HepG2 (cell line): Measurements from ENCODE around the gene NR1H3. TPM values are rescaled to one million over a fixed set of nuclear protein-coding genes. Genes with fewer than 3 reads are reported as not detected.

Source experiments
- ATAC-seq: fragments of 200-7000 bp; cut with Tn5 transposase; 3 replicates; pipeline ENCODE4 v1.9.1; 2020; ENCODE audit warnings: mild to moderate bottlenecking, moderate library complexity
- BruUV-seq: library from RNA; stranded (reverse); fragments of 400-500 nt; replicated peaks from 2 replicates; lab custom pipeline; 2021; lab: Mats Ljungman, UMichigan
- CTCF ChIA-PET: fragments of 300-600 bp; formaldehyde crosslinking; extraction: SDS; loops from one replicate; lab custom pipeline; 2021; ENCODE audit warnings: low total read pairs, inconsistent platforms, low intra/inter-chr PET ratio; lab: Yijun Ruan, JAX
- POLR2A ChIA-PET: fragments of 350-600 bp; sonication (Branson Sonifier 250); formaldehyde crosslinking; loops from one replicate; lab custom pipeline; 2020; ENCODE audit warnings: antibody characterized with exemption, inconsistent platforms; lab: Yijun Ruan, JAX
- DNase-seq: peaks from one replicate; pipeline ENCODE4 v3.0.0-alpha.2; 2015; ENCODE audit warnings: low spot score
- FAIRE-seq: peaks from 3 replicates; lab custom pipeline; 2011; peaks lifted over from hg19 to GRCh38; lab: Jason Lieb, UNC
- H2AFZ ChIP-seq: one replicate; pipeline ENCODE4 v1.6.1; 2011; ENCODE audit warnings: low read length, inconsistent platforms
- H3K27ac ChIP-seq: fragments of 300-600 bp; 3 replicates; pipeline ENCODE4 v1.8.0; 2011; ENCODE audit warnings: mixed run types, mild to moderate bottlenecking, mixed read lengths, low read length, inconsistent platforms; ENCODE audit not compliant: insufficient read depth; ENCODE audit errors: extremely low read length
- H3K27me3 ChIP-seq, 2 experiments: fragments of 200-600 bp in 1 of 2; 2 replicates in 1 of 2; 3 replicates in 1 of 2; pipeline versions ENCODE4 v1.6.0 to v1.8.0; 2011; ENCODE audit warnings: low read length in 2 of 2, mild to moderate bottlenecking in 2 of 2, moderate library complexity in 2 of 2, inconsistent platforms in 1 of 2; ENCODE audit not compliant: insufficient read depth in 2 of 2, control insufficient read depth in 1 of 2
- H3K36me3 ChIP-seq, 2 experiments: fragments of 200-600 bp in 1 of 2; replicated peaks in 1 of 2; 2 replicates in 1 of 2; 3 replicates in 1 of 2; pipeline versions ENCODE4 v1.5.1 to v1.8.0; 2011; ENCODE audit warnings: low read length in 2 of 2, inconsistent platforms in 1 of 2; ENCODE audit not compliant: insufficient read depth in 2 of 2, control insufficient read depth in 1 of 2
- H3K4me1 ChIP-seq: 2 replicates; pipeline ENCODE4 v1.5.1; 2012; ENCODE audit warnings: low read length, inconsistent platforms; ENCODE audit not compliant: insufficient read depth
- H3K4me2 ChIP-seq: 2 replicates; pipeline ENCODE4 v1.6.0; 2011; ENCODE audit warnings: low read depth, low read length, inconsistent platforms
- H3K4me3 ChIP-seq, 3 experiments: fragments of 200-600 bp in 1 of 3; sonication (generic), shearing (Covaris generic) in 1 of 3; replicated peaks in 1 of 3; 2 replicates each; pipeline ENCODE4 v1.5.1; 2011 to 2016; ENCODE audit warnings: low read length in 3 of 3, inconsistent platforms in 2 of 3, low read depth in 2 of 3, mild to moderate bottlenecking in 2 of 3, control low read depth in 1 of 3, mixed read lengths in 1 of 3; ENCODE audit not compliant: insufficient read depth in 1 of 3
- H3K79me2 ChIP-seq: one replicate; pipeline ENCODE4 v1.6.1; 2011; ENCODE audit warnings: low read length, inconsistent platforms; ENCODE audit not compliant: insufficient read depth
- H3K9ac ChIP-seq: 2 replicates; pipeline ENCODE4 v1.6.0; 2011; ENCODE audit warnings: mild to moderate bottlenecking, low read depth, low read length, inconsistent platforms; ENCODE audit not compliant: insufficient read depth
- H3K9me3 ChIP-seq: 2 replicates; pipeline ENCODE4 v1.5.1; 2012; ENCODE audit warnings: mild to moderate bottlenecking, low read length
- H4K20me1 ChIP-seq: 2 replicates; pipeline ENCODE4 v1.6.0; 2011; ENCODE audit warnings: inconsistent platforms, mild to moderate bottlenecking, low read length, moderate library complexity; ENCODE audit not compliant: insufficient read depth
- AHR ChIP-seq: IDR thresholded peaks from 2 replicates; pipeline ENCODE4 v1.6.1; 2018; ENCODE audit warnings: missing genetic modification reagents, missing compliant biosample characterization
- FOXK1 ChIP-seq: sonication (generic); formaldehyde crosslinking; IDR thresholded peaks from 2 replicates; pipeline ENCODE4 v1.4.0; 2020; ENCODE audit warnings: low read depth, missing genetic modification reagents, borderline replicate concordance
- HNRNPK ChIP-seq: fragments of 200-400 bp; formaldehyde crosslinking; IDR thresholded peaks from 2 replicates; pipeline ENCODE4 v1.6.1; 2018; ENCODE audit warnings: low read length, low read depth, moderate library complexity, mild to moderate bottlenecking; ENCODE audit not compliant: poor library complexity, severe bottlenecking
- IRF2 ChIP-seq: IDR thresholded peaks from 2 replicates; pipeline ENCODE4 v1.6.1; 2018; ENCODE audit warnings: missing genetic modification reagents, missing compliant biosample characterization
- KAT8 ChIP-seq: IDR thresholded peaks from 2 replicates; pipeline ENCODE4 v1.6.1; 2016; ENCODE audit warnings: missing genetic modification reagents, missing compliant biosample characterization
- MAFF ChIP-seq: IDR thresholded peaks from 2 replicates; pipeline ENCODE4 v1.6.1; 2011; ENCODE audit warnings: low read depth, low read length, improper control_type of control experiment
- MIER3 ChIP-seq: IDR thresholded peaks from 2 replicates; pipeline ENCODE4 v1.6.1; 2016; ENCODE audit warnings: missing compliant biosample characterization, borderline replicate concordance
- NR2F2 ChIP-seq: IDR thresholded peaks from 2 replicates; pipeline ENCODE4 v1.6.1; 2012; ENCODE audit warnings: low read depth, inconsistent platforms, borderline replicate concordance
- RBM22 ChIP-seq: fragments of 200-400 bp; formaldehyde crosslinking; optimal IDR thresholded peaks from 2 replicates; pipeline ENCODE3; 2017; ENCODE audit warnings: mild to moderate bottlenecking, low read length, moderate library complexity
- SALL1 ChIP-seq: sonication (generic); formaldehyde crosslinking; IDR thresholded peaks from 2 replicates; pipeline ENCODE4 v1.8.0; 2022; ENCODE audit warnings: mild to moderate bottlenecking, missing genetic modification reagents
- SP140L ChIP-seq: sonication (generic); formaldehyde crosslinking; IDR thresholded peaks from 2 replicates; pipeline ENCODE4 v1.4.0; 2020; ENCODE audit warnings: missing genetic modification reagents, borderline replicate concordance
- TGIF2 ChIP-seq: IDR thresholded peaks from 2 replicates; pipeline ENCODE4 v1.6.1; 2016; ENCODE audit warnings: control low read depth, missing compliant biosample characterization
- WIZ ChIP-seq: sonication (generic); formaldehyde crosslinking; IDR thresholded peaks from 2 replicates; pipeline ENCODE4 v1.5.1; 2020; ENCODE audit warnings: mild to moderate bottlenecking, missing genetic modification reagents
- ZBTB2 ChIP-seq: sonication (generic); formaldehyde crosslinking; IDR thresholded peaks from 2 replicates; pipeline ENCODE4 v1.8.0; 2022; ENCODE audit warnings: low read depth, missing genetic modification reagents
- ZMYM2 ChIP-seq: sonication (generic); formaldehyde crosslinking; IDR thresholded peaks from 2 replicates; pipeline ENCODE4 v1.8.0; 2022; ENCODE audit warnings: mild to moderate bottlenecking, missing genetic modification reagents
- ZNF136 ChIP-seq: sonication (generic); formaldehyde crosslinking; IDR thresholded peaks from 2 replicates; pipeline ENCODE4 v1.8.1; 2022; ENCODE audit warnings: low read depth, mild to moderate bottlenecking, moderate library complexity, missing genetic modification reagents
- ZNF773 ChIP-seq: sonication (generic); formaldehyde crosslinking; IDR thresholded peaks from 2 replicates; pipeline ENCODE4 v1.4.0; 2020; ENCODE audit warnings: missing genetic modification reagents, borderline replicate concordance
- ZNF879 ChIP-seq: sonication (generic); formaldehyde crosslinking; IDR thresholded peaks from 2 replicates; pipeline ENCODE4 v1.8.1; 2023; ENCODE audit warnings: missing genetic modification reagents
- WGBS: methylation state at CpG from one replicate; pipeline ENCODE4 v1.1.6; 2017; ENCODE audit warnings: low lambda C conversion rate; 5-methylcytosine and 5-hydroxymethylcytosine counted together
- in situ Hi-C: cut with HindIII; loops from 2 replicates; pipeline ENCODE4 v1.10.0; 2017; ENCODE audit warnings: low pct_unique_long_range_greater_than_20kb; ENCODE audit not compliant: extremely low pct_ligation_motif_present
- intact Hi-C: fragments of 100-400 bp; cut with micrococcal nuclease; formaldehyde crosslinking; loops from one replicate; pipeline ENCODE4 v1.10.0; 2022; ENCODE audit not compliant: unreplicated experiment
- polyA plus RNA-seq, 8 experiments: library from polyadenylated mRNA; depleted of rRNA in 3 of 8; stranded (reverse) in 7 of 8; unstranded in 1 of 8; fragments of >200 nt; fragmentation: Illumina TruSeq in 4 of 8; extraction: Trizol in 4 of 8; gene quantifications; 2 replicates each; pipeline versions ENCODE4 v1.2.1 to v1.2.3, GENCODE V29; 2011 to 2016; ENCODE audit warnings: low read depth in 4 of 8, missing spikeins in 1 of 8, mixed read lengths in 1 of 8; ENCODE audit not compliant: insufficient read depth in 1 of 8
- total RNA-seq, 5 experiments: library from RNA; depleted of rRNA; stranded (reverse); fragments of >200 nt; fragmentation: Illumina TruSeq; extraction: Trizol; gene quantifications; 2 replicates each; pipeline ENCODE4 v1.2.3, GENCODE V29; 2016; ENCODE audit warnings: low read depth in 1 of 5
- TF ChIP-seq, protein P1 (sequence below): sonication (generic); formaldehyde crosslinking; IDR thresholded peaks from 2 replicates; pipeline ENCODE4 v1.4.0; 2020; ENCODE audit warnings: missing genetic modification reagents

Gene NR1H3
- total and polyA plus RNA-seq, 2 of the 13 experiments (the other 11 are each of a cell fraction or from before 2014, with no cell fraction given): 41.8 to 102 TPM

- H3K9ac ChIP-seq: peak overlapping the region; percentile 76
- intact Hi-C loops: no loop called here
- peaks cover 23% of the 10 kb centered on the region; the same call in 1 of the 2 replicates for H4K20me1 ChIP-seq
- 2% methylated on average over 20 of the region's 34 CpGs for WGBS
- H3K4me3 ChIP-seq: peak overlapping the region; percentile 70 to 92 (median 82)
- H3K27ac ChIP-seq: peak overlapping the region; percentile 88
- no peak overlapping the region for H2AFZ ChIP-seq
- H3K9me3 ChIP-seq: no peaks in the 10 kb centered on the region
- CTCF ChIA-PET: no interaction called here
- peak; percentile 46 for FAIRE-seq
- no TSS peak for BruUV-seq
- no peaks in the 10 kb centered on the region for H3K27me3 ChIP-seq
- POLR2A ChIA-PET: interaction anchor here (1.0 to 2.4 kb wide), 9 partner anchors 10 to 354 kb away, joined by 3 to 12 read pairs (median 5); partner anchors contain the start of genes ACP2 and NR1H3
- ATAC-seq: peak; percentile 17
- H3K36me3 ChIP-seq: peaks cover 6 to 19% of the 10 kb centered on the region in 2 experiments
- in situ Hi-C loops: no loop called here
- peak; percentile 49 for DNase-seq
- peaks cover 40% of the 10 kb centered on the region for H3K79me2 ChIP-seq
- peak overlapping the region; percentile 95 for H3K4me2 ChIP-seq
- peaks cover 43% of the 10 kb centered on the region for H3K4me1 ChIP-seq
- TF ChIP-seq TGIF2 (CRISPR knock-in tag): no peak
- 0 out of 2 replicates have a peak, but pooled peaks have one; percentile 12 for TF ChIP-seq ZBTB2 (CRISPR knock-in tag)
- no peak for TF ChIP-seq ZMYM2
- peak; percentile 46; the same call in 1 of the 2 replicates for TF ChIP-seq FOXK1 (CRISPR knock-in tag)
- no peak for TF ChIP-seq RBM22
- TF ChIP-seq ZNF773: no peak
- no peak for TF ChIP-seq SP140L (CRISPR knock-in tag)
- TF ChIP-seq, protein P1, sequence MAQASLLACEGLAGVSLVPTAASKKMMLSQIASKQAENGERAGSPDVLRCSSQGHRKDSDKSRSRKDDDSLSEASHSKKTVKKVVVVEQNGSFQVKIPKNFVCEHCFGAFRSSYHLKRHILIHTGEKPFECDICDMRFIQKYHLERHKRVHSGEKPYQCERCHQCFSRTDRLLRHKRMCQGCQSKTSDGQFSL (CRISPR knock-in tag): no peak
- TF ChIP-seq KAT8: 0 out of 2 replicates have a peak, but pooled peaks have one; percentile 15
- peak; percentile 3 for TF ChIP-seq HNRNPK
- 0 out of 2 replicates have a peak, but pooled peaks have one; percentile 23 for TF ChIP-seq ZNF136 (CRISPR knock-in tag)
- no peak for TF ChIP-seq ZNF879
- TF ChIP-seq MAFF: peak; percentile 1; the same call in 1 of the 2 replicates
- no peak for TF ChIP-seq MIER3 (CRISPR knock-in tag)
- TF ChIP-seq SALL1 (CRISPR knock-in tag): 0 out of 2 replicates have a peak, but pooled peaks have one; percentile 19
- no peak for TF ChIP-seq NR2F2
- TF ChIP-seq IRF2 (CRISPR knock-in tag): no peak
- no peak for TF ChIP-seq WIZ (CRISPR knock-in tag)
- no peak for TF ChIP-seq AHR (CRISPR knock-in tag)
Measured at GRCh38 chr11:47270331-47271271, 12.8 kb downstream of the NR1H3 start.
